ENCODE data around the gene CEMIP. TPM values are rescaled to one million over a fixed set of nuclear protein-coding genes. Genes with fewer than 3 reads are reported as not detected.

The CEMIP gene
- total RNA-seq, 1 experiment from 2014 or later, result not detected

GRCh38 chr15:80837006-80837405, 57.8 kb downstream of the CEMIP start:
- in situ Hi-C loops (cut with HindIII; ENCODE audit: low sequenced_read_pairs), result no loop called here
- no peak for DNase-seq (ENCODE audit: low spot score)

- in situ Hi-C loops (cut with HindIII; ENCODE audit: low sequenced_read_pairs), result no loop called here
Measured at GRCh38 chr15:80838012-80838411, 58.8 kb downstream of the CEMIP start.

GRCh38 chr15:80838666-80839065, 59.5 kb downstream of the CEMIP start:
- no peak for DNase-seq (ENCODE audit: low spot score)

More at GRCh38 chr15:80838012-80838411, 58.8 kb downstream of the CEMIP start:
- DNase-seq (ENCODE audit: low spot score), result no peak

DNA sequence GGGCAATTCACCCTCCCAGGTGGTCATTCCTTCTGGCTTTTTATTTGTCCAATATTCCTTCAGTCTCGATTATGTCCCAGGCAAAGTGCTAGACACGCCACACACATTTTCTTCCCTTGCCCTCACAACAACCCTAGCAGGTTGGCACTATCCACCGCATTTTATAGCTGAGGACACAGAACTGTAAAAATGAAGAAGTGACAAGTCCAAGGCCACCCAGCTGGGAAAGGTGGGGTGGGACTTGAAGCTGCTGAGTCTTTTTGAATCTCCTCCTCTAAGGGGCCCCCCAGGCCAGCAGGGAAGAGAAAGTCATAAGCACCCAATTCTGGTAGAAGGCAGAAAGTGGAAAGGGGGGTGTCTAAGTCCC, 60.6 kb downstream of the CEMIP start:
- no peak for DNase-seq (ENCODE audit: low spot score)
- in situ Hi-C loops (cut with HindIII; ENCODE audit: low sequenced_read_pairs), result no loop called here

More at GRCh38 chr15:80838666-80839065, 59.5 kb downstream of the CEMIP start:
- in situ Hi-C loops (cut with HindIII; ENCODE audit: low sequenced_read_pairs), result no loop called here

DNA sequence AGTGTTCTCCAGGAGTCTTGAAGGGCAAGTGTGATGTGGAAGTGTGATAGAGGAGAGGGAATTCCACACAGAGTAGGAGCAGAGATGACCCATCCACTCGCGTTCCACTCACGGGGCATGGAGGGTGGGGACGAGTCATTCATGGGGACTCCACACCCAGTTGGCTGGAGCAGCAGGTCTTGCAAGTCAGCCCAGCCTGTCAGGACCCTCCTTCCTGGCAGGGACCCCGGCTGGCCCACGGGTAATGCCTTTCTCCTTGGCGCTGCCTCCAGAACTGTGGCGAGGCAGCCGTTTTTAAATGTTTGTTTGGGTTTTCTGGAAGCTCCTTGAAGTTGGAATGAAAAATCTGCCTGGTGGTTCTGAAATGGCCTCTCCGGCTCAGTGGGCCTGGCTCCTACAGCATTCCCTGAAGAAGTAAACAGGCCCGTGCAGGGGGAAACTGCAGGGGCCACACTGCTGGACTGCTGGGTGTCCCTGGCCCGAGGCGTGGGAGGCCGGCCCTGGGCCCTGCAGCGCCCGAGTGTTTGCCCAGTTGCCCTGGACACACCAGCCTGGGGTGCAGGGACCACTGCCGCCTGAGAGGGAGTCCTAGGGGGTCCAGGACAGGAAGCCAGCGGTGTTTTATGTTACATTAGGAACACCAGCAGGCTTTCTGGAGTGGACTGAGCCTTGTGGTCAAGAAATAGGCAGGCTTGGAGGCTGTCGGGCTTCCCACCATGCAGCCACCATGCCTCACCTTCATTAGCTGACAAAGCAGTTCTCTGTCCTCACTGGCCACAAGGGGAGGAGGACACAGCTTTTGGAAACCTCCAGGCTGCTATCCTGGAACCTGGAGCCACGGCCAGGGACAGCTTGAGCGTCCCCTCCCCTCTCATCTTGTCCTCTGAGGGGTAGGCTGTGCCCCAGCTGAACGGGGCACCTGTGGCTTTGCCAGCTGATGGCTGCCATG, 61.3 kb downstream of the CEMIP start:
- no peak for DNase-seq (ENCODE audit: low spot score)
- in situ Hi-C loops (cut with HindIII; ENCODE audit: low sequenced_read_pairs), result no loop called here

- DNase-seq (ENCODE audit: low spot score), result no peak
- in situ Hi-C loops (cut with HindIII; ENCODE audit: low sequenced_read_pairs), result no loop called here
Measured at GRCh38 chr15:80841541-80841940, 62.4 kb downstream of the CEMIP start.

- DNase-seq (ENCODE audit: low spot score), result no peak
- in situ Hi-C loops (cut with HindIII; ENCODE audit: low sequenced_read_pairs), result no loop called here
Measured at GRCh38 chr15:80844011-80844732, 65.0 kb downstream of the CEMIP start.

DNA sequence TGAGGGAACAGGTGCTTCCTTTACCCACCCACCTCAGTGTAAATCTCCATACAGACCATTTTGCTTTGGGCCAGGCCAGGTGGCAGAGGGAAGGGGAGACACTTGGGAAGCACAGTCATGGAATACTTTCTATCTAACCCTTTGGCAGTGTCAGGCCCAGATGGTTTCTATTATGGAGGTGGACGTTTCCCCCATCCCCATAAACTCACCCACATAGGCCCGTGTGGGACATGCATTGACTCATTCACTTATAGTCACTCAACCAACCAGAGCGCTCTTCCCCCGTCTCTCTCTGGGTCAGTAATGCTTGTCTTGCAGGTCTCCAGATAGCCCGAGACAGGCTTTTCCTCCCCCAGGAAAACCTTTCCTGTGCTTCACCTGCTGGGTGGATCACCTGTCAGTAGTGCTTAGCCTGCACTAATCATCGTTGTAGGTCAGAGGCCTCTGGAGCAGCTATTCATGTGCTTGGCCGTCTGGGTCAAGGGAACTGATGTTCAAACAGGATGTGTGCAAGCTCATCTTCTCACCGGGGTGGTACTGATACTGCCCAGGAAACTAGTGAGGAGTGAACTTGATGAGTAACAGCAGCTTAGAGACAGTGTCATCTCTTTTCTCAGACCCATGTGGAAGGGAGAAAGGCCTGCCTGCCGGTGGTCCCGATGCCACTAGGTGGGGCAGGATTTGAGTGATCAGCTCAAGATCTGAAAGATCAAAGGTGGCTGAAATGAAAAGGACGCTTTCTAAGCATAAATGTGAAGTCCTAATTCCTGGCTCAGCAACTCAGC, 67.1 kb downstream of the CEMIP start:
- no peak for DNase-seq (ENCODE audit: low spot score)
- in situ Hi-C loops (cut with HindIII; ENCODE audit: low sequenced_read_pairs), result no loop called here

DNA sequence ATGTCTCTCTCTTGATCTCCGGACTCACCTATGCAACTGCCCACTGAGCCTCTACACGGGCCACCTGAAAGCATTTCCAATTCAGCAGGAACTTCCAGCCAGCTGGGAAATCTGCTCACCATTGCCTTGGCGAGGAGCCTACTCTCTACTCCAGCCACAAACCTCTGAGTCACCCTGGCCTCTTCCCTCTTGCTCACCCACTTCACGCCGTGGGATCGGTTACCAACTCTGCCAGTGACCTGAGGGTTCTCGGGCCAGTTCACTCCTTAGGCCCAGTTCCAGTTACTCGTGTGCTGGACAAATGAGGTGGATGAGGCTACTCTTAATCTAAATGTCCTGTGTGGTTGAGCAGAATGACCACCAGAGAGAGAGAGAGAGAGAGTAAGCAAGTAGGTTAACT, 70.1 kb downstream of the CEMIP start:
- in situ Hi-C loops (cut with HindIII; ENCODE audit: low sequenced_read_pairs), result no loop called here
- peak; percentile 19 for DNase-seq (ENCODE audit: low spot score)

- no peak for DNase-seq (ENCODE audit: low spot score)
- in situ Hi-C loops (cut with HindIII; ENCODE audit: low sequenced_read_pairs), result no loop called here
Measured at GRCh38 chr15:80850941-80851451, 71.8 kb downstream of the CEMIP start.

DNA sequence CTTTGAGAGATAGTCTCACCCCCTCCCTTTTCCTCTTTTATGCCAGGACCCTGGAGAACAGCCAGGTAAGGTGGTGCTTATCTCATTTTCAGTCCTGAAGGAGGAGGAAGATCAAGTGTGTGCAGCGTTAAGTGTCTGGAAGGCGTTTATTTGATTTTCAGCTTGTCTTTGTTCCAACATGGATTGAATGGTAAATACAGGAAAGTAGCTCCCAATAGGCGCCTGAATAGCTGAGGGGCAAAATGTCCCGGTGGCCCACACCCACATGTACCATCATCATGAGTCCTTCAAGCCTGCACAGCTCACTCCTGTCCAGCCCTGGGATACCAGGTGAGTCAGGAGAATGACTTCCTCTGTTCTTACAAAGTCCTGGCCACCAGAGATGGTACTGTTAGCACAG, 73.5 kb downstream of the CEMIP start:
- in situ Hi-C loops (cut with HindIII; ENCODE audit: low sequenced_read_pairs), result no loop called here

DNA sequence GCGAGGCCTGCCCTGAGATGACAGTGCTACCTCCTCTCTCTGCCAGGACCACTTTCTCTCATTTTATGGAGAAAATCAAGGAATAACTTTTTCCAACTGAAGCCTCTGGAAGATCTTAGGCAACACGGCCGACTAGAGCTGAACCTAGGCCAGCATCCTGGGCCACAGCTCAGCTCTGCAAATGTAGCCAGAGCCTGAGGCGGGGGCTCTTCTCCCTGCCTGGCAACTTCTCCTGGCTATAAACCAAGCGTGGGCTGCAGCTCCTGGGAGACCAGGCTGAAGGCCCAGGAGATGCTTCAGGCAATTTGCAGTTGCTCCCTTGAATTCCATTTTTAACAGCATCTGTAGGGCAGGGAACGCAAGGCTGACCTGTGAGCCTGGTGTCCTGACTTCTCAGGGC, 74.9 kb downstream of the CEMIP start:
- peak; percentile 42 for DNase-seq (ENCODE audit: low spot score)
- in situ Hi-C loops (cut with HindIII; ENCODE audit: low sequenced_read_pairs), result no loop called here

More for the DNA sequence above, 73.5 kb downstream of the CEMIP start:
- no peak for DNase-seq (ENCODE audit: low spot score)

DNA sequence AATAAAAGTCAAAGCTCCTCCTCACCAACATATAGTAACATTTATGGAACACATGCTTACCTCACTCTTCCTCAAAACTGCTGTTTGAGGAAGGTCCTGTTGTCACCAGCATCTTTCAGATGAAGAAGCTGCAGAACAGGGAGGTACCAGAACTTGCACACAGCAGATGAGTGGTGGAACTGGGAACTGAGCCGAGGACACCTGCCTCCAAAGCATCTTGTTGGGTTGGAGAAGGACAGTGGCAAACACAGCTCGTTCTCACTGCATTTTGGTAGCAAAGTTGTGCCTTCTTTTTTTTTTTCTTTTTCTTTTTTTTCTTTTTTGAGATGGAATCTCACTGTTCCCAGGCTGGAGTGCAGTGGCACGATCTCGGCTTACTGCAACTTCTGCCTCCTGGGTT, 76.0 kb downstream of the CEMIP start:
- in situ Hi-C loops (cut with HindIII; ENCODE audit: low sequenced_read_pairs), result no loop called here
- DNase-seq (ENCODE audit: low spot score), result peak; percentile 67

- in situ Hi-C loops (cut with HindIII; ENCODE audit: low sequenced_read_pairs), result no loop called here
- peak; percentile 26 for DNase-seq (ENCODE audit: low spot score)
Measured at GRCh38 chr15:80856400-80856799, 77.2 kb downstream of the CEMIP start.

DNA sequence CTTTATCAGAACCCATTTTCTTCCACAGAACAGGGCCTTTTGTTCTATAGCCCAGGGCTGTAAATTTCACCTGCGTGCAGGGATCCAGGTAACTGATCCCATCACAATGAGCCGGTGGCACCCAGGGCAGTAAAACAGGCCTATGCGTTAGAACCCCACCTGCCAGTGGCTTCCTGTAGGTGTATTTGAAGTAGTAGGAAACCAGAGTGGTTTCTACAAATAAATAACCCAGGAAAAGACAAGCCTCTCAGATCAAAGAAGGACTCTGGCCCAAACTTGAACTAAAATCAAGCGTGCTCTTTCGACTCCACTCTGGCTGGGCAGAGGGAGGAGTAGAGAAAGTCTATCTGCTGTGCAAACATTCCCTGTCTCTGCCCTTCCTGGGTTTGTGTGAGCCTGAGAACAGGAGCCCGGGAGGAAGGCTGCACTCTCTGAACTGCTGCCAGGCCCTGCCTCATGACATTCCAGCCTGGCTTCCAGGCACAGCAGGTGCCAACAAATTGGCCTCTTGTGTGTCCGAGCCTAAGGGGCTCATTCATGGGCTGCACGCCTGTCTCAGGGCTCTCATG, 77.7 kb downstream of the CEMIP start:
- peak; percentile 95 for DNase-seq (ENCODE audit: low spot score)
- in situ Hi-C loops (cut with HindIII; ENCODE audit: low sequenced_read_pairs), result no loop called here

GRCh38 chr15:80861731-80862170, 82.6 kb downstream of the CEMIP start:
- DNase-seq (ENCODE audit: low spot score), result peak; percentile 85
- in situ Hi-C loops (cut with HindIII; ENCODE audit: low sequenced_read_pairs), result no loop called here

DNA sequence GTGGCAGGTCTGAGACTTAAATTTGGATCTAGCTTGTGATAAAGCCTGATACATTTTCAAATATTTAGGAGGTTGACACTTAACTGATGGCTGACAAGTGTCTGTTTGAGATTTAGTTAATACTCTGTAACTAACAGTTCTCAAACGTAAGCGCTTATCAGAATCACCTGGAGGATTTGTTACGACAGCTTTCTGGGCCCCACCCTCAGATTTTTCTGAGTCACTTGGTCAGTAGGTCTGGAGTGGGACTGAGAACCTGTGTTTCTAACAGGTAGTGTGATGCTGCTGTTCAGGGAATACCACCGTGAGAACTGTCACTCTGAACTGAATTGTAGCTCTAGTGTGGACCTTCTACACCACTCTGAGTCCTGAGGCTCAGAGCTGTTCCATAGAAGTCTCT, 85.5 kb downstream of the CEMIP start:
- in situ Hi-C loops (cut with HindIII; ENCODE audit: low sequenced_read_pairs), result no loop called here
- DNase-seq (ENCODE audit: low spot score), result no peak

DNA sequence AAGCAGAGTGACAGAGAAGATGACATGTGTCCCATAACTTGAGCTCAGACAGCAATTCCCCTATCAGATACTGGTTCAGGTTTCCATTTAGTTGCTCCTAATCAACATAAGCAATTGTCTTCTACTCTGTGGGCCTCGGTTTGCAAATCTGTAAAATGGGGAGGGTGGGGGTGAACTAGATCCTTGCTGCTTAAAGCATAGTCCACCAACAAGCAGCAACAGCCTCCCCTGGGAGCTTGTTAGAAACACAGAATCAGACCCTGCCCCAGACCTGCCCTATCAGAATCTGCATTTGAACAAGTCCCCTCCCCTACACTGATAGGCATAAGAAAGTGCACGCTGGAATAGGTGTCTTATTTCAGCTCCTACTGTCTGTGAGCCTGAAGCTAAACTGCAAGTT, 87.8 kb downstream of the CEMIP start:
- DNase-seq (ENCODE audit: low spot score), result no peak
- in situ Hi-C loops (cut with HindIII; ENCODE audit: low sequenced_read_pairs), result no loop called here

- in situ Hi-C loops (cut with HindIII; ENCODE audit: low sequenced_read_pairs), result no loop called here
- DNase-seq (ENCODE audit: low spot score), result no peak
Measured at GRCh38 chr15:80870366-80870765, 91.2 kb downstream of the CEMIP start.

Measured in G401 (cell line).